WERI-Rb-1 (cell line): ENCODE measurements around the gene SNAPC1.

Experiments used
- DNase-seq: peaks from one replicate; pipeline ENCODE4 v3.0.0-alpha.2; 2020
- H3K27ac ChIP-seq: fragments of 250-450 bp; sonication (Bioruptor Pico); 2 replicates; pipeline ENCODE4 v1.5.1; 2020; ENCODE audit warnings: mild to moderate bottlenecking, moderate library complexity
- H3K27me3 ChIP-seq: fragments of 250-450 bp; sonication (Bioruptor Pico); 2 replicates; pipeline ENCODE4 v1.5.1; 2021; ENCODE audit warnings: mild to moderate bottlenecking, low read depth, moderate library complexity; ENCODE audit not compliant: insufficient read depth, severe bottlenecking
- H3K36me3 ChIP-seq: fragments of 250-450 bp; sonication (Bioruptor Pico); 2 replicates; pipeline ENCODE4 v1.5.1; 2020; ENCODE audit warnings: mild to moderate bottlenecking, moderate library complexity
- H3K4me3 ChIP-seq: 2 replicates; pipeline ENCODE4 v1.5.1; 2011; ENCODE audit warnings: low read depth, mild to moderate bottlenecking, control low read depth, low read length
- H3K9me3 ChIP-seq: fragments of 250-450 bp; sonication (Bioruptor Pico); 2 replicates; pipeline ENCODE4 v1.5.1; 2021; ENCODE audit warnings: mild to moderate bottlenecking, moderate library complexity; ENCODE audit not compliant: severe bottlenecking
- TF ChIP-seq, protein P1 (sequence below): IDR thresholded peaks from 2 replicates; pipeline ENCODE4 v1.5.1; 2011; ENCODE audit warnings: low read depth, mild to moderate bottlenecking, control low read depth, inconsistent platforms, low read length

Gene SNAPC1

DNA sequence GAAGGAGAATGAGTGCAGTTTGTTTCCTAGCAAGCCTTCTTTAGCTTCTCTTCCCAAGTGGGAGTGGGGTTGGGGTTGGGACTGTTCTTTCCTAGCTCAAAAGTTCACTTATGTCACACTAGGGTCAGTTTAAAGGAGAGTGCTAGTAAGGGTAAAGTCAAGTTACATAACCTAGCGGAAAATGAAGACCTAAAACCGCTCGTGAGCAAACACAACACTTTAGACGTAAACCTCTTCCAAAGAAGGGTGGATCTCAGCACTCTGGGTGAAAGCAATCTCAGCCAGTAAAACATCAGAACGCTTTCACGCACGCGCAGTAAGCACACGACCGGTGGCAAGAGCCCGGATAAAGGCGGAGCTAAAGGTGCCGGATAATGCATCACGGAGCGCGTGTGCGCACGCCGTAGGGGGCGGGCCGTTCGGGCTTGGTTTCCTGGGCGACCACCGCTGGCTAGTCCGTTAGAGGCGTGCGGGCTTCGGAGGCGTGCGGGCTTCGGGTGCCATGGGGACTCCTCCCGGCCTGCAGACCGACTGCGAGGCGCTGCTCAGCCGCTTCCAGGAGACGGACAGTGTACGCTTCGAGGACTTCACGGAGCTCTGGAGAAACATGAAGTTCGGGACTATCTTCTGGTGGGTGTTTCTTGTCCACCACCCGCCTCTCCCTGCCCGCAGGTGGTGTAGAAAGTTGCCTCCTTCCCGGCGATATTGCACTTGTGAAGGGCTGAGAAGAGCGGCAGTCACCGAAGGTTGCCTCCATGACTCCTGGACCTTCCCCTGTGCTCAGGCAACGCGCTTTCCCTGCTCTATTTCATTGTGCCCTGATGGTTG is at the start of gene SNAPC1:
Gene SNAPC1 (plus strand): TSS at position 462 of the 828 bp plus-strand sequence. CDS start 41 bp downstream, at position 503.
- TF ChIP-seq, protein P1, sequence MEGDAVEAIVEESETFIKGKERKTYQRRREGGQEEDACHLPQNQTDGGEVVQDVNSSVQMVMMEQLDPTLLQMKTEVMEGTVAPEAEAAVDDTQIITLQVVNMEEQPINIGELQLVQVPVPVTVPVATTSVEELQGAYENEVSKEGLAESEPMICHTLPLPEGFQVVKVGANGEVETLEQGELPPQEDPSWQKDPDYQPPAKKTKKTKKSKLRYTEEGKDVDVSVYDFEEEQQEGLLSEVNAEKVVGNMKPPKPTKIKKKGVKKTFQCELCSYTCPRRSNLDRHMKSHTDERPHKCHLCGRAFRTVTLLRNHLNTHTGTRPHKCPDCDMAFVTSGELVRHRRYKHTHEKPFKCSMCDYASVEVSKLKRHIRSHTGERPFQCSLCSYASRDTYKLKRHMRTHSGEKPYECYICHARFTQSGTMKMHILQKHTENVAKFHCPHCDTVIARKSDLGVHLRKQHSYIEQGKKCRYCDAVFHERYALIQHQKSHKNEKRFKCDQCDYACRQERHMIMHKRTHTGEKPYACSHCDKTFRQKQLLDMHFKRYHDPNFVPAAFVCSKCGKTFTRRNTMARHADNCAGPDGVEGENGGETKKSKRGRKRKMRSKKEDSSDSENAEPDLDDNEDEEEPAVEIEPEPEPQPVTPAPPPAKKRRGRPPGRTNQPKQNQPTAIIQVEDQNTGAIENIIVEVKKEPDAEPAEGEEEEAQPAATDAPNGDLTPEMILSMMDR: no peak
- peak within 1 kb of the TSS; percentile 83 for H3K4me3 ChIP-seq
- peak; percentile 97 for DNase-seq
- H3K27ac ChIP-seq: peak within 1 kb of the TSS; percentile 76
- H3K36me3 ChIP-seq: no peaks in the 10 kb centered on the region
- no peaks in the 10 kb centered on the region for H3K9me3 ChIP-seq
- no peaks in the 10 kb centered on the region for H3K27me3 ChIP-seq

DNA sequence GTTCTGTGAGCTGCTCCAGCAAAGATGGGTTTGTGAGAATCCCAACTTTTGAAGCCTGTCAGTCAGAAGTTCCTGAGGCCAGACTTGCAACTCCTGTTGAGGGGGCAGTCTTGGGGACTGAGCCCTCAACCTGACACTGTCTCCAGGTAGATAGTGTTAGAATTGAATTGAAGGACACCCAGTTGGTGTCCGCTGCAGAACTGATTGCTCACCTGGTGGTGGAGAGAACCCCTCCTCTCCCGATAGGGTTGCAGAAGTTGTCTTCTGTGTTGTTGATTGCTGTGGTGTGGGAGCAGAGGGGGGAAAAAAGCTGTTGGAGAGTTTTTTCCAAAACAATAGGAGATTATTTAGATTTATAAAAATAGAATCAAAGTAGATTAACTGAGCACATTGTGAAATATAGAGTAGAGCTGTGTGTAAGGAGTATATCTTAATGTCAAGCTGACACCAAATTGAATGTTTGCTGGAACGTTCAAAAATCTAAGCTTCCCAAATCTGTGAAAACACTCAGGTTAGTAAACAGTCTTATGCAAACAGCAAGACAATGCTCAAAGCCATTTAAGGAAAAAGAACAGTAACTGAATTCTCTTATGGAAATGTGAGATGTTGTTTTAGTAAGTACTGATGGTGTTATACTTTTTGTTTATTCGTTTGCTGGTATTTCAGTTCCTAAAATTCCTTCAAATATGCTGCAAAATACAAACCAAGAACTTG is 48.3 kb upstream of the SNAPC1 start:
- H3K27me3 ChIP-seq: no peaks in the 10 kb centered on the region

DNA sequence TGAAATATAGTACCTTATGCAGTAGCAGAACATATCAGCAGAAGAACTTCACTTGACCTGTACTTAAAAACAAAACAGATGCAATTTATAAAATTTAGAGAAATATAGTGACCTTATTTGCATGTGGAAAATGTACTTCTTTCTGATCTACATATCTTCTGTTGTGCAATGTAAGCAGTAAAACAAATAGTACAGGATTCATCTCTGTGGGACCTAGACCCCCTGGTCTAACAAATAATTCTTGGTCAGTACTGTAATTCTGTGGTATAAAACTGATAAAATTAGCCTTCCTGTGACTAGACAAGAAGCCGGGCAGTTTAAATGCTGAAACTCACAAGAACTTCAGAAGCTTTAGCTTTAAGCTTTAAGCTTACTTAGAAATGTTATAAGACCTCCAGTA is 45.3 kb upstream of the SNAPC1 start:
- TF ChIP-seq, protein P1: no peak
- no peak for DNase-seq
- peaks cover under 1% of the 10 kb centered on the region for H3K36me3 ChIP-seq
- no peak overlapping the region for H3K27ac ChIP-seq
- no peak overlapping the region for H3K4me3 ChIP-seq
- no peaks in the 10 kb centered on the region for H3K27me3 ChIP-seq
- H3K9me3 ChIP-seq: no peaks in the 10 kb centered on the region

More for the DNA sequence above, 48.3 kb upstream of the SNAPC1 start:
- Histone ChIP-seq H3K36me3 (no peaks in the 10 kb centered on the region), H3K9me3 (no peaks in the 10 kb centered on the region), H3K4me3 (no peak overlapping the region), H3K27ac (no peak overlapping the region)
- no peak for DNase-seq
- TF ChIP-seq, protein P1: no peak

GRCh38 chr14:61718039-61718438 is 44.2 kb upstream of the SNAPC1 start:
- H3K4me3 ChIP-seq: no peak overlapping the region
- H3K36me3 ChIP-seq: peaks cover 8% of the 10 kb centered on the region
- H3K9me3 ChIP-seq: no peaks in the 10 kb centered on the region
- H3K27ac ChIP-seq: no peak overlapping the region
- TF ChIP-seq, protein P1: no peak
- no peaks in the 10 kb centered on the region for H3K27me3 ChIP-seq
- DNase-seq: no peak

DNA sequence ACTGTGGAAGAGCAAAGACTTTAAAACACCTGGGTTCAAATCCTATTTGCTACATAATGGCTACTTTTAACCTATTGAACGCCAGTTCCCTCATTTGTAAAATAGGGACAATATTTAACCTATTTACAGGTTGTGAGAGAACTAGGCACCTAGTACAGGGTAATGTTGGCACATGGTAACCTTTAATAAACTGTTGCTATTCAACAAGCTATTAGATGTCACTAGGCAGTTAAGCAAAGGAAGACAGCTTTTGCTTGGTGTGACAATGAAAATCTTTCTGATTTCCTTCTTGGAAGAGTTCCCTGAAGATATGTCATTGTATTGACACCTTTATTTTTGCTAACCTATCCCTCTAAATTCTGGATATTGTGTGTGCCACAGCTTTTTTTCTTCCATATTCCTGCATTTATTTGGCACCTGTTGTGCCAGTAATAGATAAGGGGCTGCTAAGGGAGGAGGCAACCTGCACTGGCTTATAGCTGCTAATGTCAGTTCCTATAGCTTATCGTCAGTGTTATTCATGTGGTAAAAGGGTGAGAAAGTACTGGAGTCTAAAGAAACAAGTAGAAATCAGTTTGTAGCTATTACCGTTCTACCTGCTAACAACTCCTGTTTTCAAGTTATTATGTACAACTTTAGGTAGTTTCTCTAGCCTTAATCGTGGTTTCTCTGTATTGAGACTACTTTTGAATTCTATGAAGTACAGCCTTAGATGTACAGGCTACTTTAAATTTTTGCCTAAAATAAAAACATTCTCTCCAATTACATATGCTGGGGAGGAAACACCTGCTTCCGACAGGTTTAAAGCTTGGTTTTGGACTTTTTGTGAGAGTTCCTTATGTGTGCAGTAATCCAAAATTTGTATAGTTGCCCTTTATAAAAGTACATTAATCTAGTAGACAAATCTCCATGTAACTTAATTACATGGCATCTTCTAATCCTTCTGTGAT is 42.6 kb upstream of the SNAPC1 start:
- TF ChIP-seq, protein P1: no peak
- H3K27ac ChIP-seq: no peak overlapping the region
- no peaks in the 10 kb centered on the region for H3K27me3 ChIP-seq
- H3K4me3 ChIP-seq: no peak overlapping the region
- no peak for DNase-seq
- no peaks in the 10 kb centered on the region for H3K9me3 ChIP-seq
- H3K36me3 ChIP-seq: peaks cover 20% of the 10 kb centered on the region
